ENCODE results near the gene MYLK2.

Gene MYLK2

GRCh38 chr20:31862506-31862905 lies 43.4 kb downstream of the MYLK2 start:
- no peak for TF ChIP-seq ZFX (IDR thresholded peaks at IDR 0.05; ENCODE audit: borderline replicate concordance)
- TF ChIP-seq CTCF (IDR thresholded peaks at IDR 0.05) = no peak
- no peak overlapping the region for H3K27ac ChIP-seq

DNA sequence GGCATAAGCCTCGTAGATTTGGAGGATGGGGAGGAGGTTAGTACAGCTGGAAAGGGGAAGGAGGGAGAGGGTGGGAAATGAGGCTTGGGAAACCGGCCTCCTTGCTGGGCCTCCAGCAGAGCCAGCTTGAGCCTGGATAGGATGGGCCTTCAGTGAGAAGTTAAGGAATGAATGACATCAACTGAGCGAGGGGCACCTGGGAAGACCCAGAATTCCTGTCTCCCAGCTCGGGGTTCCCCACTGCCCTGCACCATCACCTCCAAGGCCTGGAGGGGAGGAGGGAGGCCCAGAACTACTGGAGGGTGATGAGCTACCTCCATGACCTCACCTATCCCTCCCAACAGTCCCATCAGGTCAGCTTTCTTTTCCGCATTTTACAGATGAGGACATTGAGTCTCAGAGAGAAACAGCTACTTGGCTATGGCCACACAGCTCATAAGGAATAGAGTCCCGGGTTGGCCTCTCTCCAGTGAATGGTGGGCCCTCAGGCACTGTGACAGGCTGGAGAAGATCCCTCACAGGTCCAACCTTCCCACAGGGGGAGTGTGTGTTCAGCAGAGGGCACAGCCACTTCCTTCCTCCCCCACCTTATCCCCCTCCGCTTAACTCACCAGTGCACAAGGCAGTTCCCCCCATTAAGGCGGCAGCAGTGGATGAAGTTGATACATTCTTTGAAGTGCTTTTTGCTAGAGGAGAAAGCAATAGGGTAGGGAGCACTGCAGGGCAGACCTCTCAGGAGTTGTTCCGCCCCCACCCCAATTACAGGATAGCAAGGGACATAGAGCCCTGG lies 44.3 kb downstream of the MYLK2 start:
- no peak overlapping the region for H3K27ac ChIP-seq
- TF ChIP-seq ZFX (IDR thresholded peaks at IDR 0.05; ENCODE audit: borderline replicate concordance) = no peak
- TF ChIP-seq CTCF (IDR thresholded peaks at IDR 0.05) = no peak

DNA sequence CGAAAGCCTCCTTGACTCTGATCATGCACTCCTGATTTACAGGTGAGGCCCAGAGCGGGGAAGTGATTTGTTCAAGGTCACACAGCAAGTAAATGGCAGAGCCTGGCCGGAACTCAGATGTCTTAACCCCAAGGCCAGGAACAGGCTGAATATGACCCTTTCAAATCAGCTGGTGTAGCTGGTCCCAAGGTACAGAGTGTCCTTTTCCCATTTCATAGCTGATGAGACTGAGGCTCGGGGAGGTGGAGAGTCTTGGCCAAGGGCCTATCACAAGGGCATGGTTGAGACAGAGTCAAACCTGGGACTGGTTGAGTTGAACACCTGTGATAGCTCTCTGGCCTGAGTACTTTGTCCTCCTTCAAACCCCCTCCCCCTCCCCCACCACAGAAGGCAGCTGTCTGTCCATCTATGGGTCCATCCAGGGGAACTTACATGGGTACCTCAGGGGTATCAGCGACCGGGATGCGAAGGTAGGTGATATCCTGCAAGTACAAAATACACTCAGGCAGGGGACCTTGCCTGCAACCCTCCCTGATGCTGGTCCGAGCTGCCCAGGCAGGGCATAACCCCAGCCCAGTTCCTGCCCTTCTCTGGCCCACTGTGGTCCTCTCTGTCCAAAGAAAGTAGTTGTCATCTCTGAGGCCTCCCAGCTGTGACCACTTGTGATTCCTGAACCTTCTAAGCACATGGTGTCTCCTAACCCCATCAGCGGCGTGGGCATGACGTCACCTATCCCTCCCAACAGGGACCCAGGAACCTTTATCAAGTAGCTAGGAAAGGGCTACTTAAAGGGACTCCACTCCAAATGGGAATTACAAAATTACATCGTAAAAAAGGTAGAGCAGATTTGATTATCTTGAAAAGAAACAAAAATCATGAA lies 45.6 kb downstream of the MYLK2 start:
- TF ChIP-seq ZFX (IDR thresholded peaks at IDR 0.05; ENCODE audit: borderline replicate concordance) (no peak), CTCF (IDR thresholded peaks at IDR 0.05) (no peak)
- no peak overlapping the region for H3K27ac ChIP-seq

- H3K27ac ChIP-seq = no peak overlapping the region
- no peak for TF ChIP-seq ZFX (IDR thresholded peaks at IDR 0.05; ENCODE audit: borderline replicate concordance)
Observed at GRCh38 chr20:31866221-31866620, 47.1 kb downstream of the MYLK2 start.

GRCh38 chr20:31868853-31869672 lies 49.9 kb downstream of the MYLK2 start:
- H3K27ac ChIP-seq = no peak overlapping the region
- no peak for TF ChIP-seq CTCF (IDR thresholded peaks at IDR 0.05)
- TF ChIP-seq ZFX (IDR thresholded peaks at IDR 0.05; ENCODE audit: borderline replicate concordance) = no peak

GRCh38 chr20:31869673-31869941 lies 50.5 kb downstream of the MYLK2 start:
- no peak overlapping the region for H3K27ac ChIP-seq
- TF ChIP-seq CTCF (IDR thresholded peaks at IDR 0.05) (no peak), ZFX (IDR thresholded peaks at IDR 0.05; ENCODE audit: borderline replicate concordance) (no peak)

DNA sequence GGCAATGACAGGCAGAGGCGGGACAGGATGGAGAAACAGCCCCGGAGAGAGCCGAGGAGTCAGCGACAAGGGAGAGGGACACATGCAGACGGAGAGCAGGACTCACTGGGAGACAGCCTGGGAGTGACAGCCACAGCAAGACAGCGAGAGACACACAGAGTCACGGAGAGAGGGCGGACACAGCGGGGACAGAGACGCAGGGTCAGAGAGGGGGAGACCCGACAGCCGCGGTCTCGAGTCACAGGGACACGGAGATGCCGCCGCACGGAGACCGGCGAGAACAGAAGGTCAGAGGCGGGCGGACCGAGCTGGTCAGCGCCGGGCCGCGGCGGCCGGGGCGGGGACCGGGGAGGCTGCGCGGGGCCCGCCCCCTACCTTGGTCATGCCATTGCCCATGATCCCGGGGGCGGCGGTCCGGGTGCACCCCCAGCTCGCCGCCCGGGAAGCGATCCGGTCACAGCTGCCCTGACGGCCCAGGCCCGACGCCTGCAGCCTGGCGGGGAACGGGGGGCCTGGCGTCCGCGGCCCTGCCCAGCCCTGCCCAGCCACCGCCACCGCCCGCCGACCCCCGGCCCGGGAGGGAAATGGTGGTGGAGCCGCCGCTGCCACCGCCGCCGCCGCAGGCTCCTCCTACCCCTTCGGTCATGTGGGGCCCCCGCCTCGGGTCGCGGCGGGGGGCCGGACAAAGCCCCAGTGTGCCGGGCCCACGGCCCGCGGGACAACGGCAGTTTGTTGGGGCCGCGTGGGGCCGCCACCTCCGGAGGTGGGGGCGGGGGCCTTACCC lies 51.0 kb downstream of the MYLK2 start, which contains the start of the genes DUSP15 and TTLL9:
DUSP15 (minus strand) TSS at position 586 of the 784 bp plus-strand sequence; CDS start at position 396, 190 bp downstream.
TTLL9 (plus strand) TSS at position 693 of the 784 bp plus-strand sequence. CDS start 493 bp downstream, outside the sequence.
- H3K27ac ChIP-seq = no peak within 1 kb of the TSS
- TF ChIP-seq CTCF (IDR thresholded peaks at IDR 0.05) (no peak), ZFX (IDR thresholded peaks at IDR 0.05; ENCODE audit: borderline replicate concordance) (no peak)

Data from 22Rv1 (cell line).